OCI-LY7 (cell line): ENCODE results near the gene ZNF281.

Experiments
- CTCF ChIP-seq: fragments of 200-600 bp; sonication (generic); conservative IDR thresholded peaks from 2 replicates; pipeline ENCODE4 v1.5.1; 2014; ENCODE audit warnings: mild to moderate bottlenecking, antibody characterized with exemption, low read length, moderate library complexity, mixed read lengths
- EZH2phosphoT487 ChIP-seq: fragments of 200-600 bp; sonication (generic); IDR thresholded peaks from 2 replicates; pipeline ENCODE4 v1.6.1; 2018; ENCODE audit warnings: low read depth, borderline replicate concordance, mild to moderate bottlenecking, mixed run types, antibody characterized with exemption, low read length, moderate library complexity, mixed read lengths

- TF ChIP-seq CTCF (no peak), EZH2phosphoT487 (no peak)
These were observed 10.0 kb downstream of the ZNF281 start for GRCh38 chr1:200399860-200400259.
